HG03354 (cell line): ENCODE results near the gene AMBRA1.
A peak's percentile ranks its signal among the peaks of the same experiment; 100 is the strongest.

Source experiments
- ATAC-seq: cut with Tn5 transposase; IDR thresholded peaks from one replicate; pipeline ENCODE4 v1.9.1; 2021; ENCODE audit warnings: mild to moderate bottlenecking; ENCODE audit not compliant: unreplicated experiment, poor library complexity, severe bottlenecking

The AMBRA1 gene

DNA sequence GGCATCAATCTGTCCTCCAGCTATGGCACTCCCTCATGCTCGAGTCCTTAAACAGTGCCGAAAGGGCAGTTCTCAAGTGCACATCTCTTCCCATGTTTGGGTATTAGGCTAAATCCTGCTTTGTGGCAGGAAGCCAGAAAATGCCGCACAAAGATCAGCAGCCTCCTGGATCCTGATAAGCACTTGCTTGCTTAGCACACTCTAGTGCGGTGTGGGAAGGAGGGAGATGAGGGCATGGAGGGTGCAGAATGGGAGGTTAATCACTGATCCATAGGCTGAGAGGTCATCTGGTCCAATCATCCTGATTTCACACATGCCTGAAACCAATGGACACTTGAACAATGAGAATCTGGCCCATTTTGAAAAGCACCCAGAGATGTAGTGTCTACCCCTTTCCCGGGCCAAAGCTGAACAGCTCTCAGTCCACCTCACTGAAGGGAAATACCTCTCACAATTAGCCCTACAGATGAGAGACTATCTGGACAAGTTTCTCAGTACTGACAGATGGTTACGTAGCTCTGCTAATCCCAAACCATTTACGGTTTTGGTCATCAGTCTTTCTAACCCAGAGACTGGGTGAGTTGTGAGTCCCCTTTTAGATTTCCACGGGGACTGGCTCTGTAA lies 172.5 kb downstream of the AMBRA1 start:
- no peak for ATAC-seq

DNA sequence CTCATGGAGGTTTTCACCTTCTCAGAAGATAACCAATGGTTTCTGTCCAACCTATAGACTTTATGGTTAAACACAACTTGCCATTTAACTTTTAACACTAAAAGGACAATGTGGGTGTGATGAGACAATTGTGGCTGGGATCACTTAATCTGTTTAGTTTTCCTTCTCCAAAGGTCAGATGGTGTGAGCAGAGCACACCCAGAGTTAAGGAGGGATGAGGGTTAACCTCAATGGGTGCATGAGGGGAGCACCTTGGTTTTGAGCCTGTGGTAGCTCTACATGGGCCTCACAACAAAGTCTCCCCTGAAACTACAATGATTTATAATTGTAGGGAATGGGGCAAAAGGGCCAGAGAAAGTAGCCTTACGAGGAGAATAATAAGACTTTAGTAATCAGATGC lies 173.3 kb downstream of the AMBRA1 start:
- no peak for ATAC-seq

DNA sequence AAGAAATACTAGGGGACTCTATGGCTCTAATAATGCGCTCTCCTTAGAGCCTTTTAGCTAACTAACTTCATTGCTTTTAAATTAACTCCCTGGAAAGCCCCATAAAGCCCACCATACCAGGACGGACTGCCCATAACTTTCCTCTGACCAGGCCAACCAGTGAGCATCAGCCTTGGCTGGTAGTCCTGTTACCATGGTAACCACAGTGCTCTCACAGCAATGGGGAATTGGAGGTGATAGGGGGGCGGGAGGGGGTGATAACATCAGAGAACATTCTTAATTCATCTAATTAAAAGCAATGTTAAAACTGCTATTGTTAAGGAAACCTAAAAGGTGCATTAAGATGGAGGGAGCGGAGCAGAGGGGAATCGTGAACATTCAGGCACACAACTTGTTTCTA lies 175.1 kb downstream of the AMBRA1 start:
- no peak for ATAC-seq

DNA sequence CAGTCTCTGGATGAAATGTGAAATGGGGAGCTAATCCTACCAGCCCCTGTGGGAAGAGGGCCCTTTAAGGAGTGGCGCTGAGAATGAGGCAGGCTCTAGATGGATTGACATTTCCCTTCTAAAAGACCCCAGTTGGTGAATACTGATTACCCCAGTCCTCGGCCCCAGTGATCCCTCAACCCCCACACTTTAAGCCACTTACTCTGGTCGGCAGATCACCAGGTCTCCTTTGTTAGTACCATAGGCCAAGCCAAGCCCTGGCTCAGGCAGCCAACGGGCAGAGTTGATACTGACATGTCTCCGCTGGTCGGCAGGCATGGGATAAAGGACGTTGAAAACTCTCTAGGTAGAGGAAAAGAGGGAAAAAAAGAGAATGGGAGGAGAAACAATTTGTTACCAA lies 176.1 kb downstream of the AMBRA1 start:
- no peak for ATAC-seq

DNA sequence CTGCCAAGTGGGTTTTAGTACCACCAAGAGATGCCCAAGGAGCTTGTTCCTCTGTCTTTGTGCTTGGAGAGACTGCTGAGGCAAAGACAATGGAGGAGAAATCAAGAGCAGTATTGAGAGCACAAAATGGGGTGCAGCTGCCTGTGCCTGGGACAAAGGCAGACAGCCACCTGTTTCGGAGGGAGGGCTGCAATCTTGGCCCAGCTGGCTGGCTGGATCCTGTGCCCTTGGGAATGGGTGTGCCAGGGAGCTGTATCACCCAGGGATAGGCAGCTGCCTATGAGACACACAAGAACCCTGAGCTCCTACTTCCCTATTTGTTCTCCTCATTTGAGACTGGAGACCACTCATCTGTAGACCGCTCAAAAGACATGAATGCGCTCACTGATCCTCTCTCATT lies 178.9 kb downstream of the AMBRA1 start:
- no peak for ATAC-seq

DNA sequence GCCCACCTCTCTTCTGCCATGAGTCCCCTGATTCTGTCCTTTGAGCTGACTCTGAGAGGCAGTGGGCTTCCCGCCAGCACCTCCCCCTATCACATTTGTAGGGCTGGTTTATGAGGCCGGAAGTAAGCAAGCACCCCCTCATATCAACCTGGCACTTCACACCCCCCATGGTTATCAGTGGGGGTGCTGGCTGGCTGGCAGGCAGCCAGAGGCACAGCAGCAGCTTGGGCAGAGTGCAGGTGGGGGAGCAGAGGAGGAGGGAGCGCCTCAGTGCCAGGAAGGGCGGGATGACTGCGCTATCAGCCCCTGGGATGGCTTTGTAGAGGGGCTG lies 179.4 kb downstream of the AMBRA1 start:
- no peak for ATAC-seq

DNA sequence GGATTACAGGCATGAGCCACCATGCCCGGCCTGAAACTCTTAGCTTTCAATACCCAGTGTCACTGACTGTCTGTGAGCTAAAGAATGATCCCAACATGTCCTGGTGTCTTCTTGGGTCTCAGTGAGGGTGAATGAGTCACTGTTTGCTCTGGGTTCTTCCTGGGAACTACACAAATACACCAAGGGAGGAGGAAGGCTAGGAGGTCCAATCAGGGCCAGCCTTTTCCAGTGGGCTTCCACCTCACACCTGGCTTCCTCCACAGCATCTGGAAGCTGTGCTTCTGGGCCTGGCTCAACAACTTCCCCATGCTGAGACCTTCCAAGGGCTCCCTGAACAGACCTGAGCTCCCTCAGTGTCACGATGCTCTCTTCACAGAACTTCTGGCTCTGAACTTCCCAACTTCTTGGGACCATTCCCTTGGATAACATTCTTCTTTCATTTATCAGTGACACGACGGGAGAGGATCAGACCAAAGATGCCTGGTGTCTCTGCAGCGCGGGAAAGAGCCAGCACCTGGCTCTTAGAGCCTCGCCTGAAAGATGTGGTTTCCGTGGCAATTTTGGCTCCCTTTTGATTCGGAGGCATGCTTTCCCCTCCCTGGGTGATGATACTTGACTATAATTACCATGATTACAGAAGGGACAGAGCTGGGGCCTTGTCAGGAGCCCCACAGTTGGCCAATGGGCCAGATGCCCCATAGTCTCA lies 179.9 kb downstream of the AMBRA1 start:
- no peak for ATAC-seq

DNA sequence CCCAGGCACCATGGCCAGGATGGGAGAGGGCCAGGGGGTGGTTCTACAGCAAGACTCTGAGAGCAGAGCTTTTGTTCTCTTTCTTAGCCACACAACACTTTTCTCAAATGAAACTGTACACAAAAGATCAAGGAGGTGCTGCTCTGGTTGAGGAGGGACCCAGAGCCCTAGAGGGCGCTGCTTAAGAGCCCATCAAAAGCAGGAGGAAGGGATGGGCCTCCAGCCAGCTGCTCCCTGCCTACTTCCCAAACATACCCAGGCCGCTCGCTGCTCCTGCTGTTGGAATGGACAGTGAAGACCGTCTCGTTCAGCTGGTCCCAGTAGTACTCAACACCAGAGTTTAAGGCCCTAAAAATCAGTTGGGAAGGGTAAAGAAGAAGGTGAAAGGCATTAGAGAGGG lies 183.8 kb downstream of the AMBRA1 start:
- ATAC-seq = no peak

DNA sequence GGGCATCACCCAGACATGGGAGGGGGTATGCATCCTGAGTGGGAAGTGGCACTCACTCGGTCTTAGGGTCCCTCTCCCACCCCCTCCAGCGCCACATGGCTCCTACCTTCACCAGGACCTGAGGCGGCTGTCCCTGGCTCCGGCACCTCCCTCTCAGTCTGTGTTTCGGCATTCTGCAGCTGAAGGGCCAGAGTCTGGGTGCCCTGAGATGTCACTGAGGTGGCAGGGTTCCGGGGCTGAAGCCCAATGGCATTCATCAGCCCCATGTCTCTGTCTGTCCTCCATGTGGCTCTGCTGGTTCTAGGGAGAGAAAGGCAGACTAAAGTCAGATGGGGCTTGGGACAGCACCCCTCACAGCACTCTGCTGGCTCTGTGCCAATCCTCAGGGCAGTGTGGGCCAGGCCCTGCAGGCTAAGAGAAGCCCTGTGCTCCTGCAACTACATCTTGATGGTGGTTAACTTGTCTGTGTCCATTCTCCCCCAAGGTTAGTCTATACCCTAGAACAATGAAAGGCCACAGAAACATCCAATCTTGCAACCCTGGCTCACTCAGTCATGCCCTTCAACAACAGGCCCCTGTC lies 185.3 kb downstream of the AMBRA1 start:
- ATAC-seq = no peak

DNA sequence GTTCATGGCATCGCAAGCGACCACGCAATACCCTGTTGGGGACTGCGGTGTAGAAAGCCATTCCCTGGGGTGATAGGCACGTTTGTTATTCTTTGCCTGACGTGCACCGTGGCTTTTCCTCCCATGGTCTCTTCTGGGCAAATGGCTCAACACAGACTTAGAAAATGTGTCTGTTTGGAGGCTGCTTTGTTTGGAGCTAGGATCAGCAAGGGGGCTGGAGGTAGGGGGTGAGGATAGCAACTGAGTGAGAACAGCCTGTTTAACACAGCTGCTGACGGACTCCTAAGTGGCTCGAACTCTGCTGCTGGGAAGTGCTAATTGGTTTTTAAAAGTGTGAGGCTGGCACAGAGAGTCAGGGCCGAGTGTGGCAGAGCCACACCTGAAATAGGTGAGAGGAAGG lies 186.2 kb downstream of the AMBRA1 start:
- no peak for ATAC-seq

DNA sequence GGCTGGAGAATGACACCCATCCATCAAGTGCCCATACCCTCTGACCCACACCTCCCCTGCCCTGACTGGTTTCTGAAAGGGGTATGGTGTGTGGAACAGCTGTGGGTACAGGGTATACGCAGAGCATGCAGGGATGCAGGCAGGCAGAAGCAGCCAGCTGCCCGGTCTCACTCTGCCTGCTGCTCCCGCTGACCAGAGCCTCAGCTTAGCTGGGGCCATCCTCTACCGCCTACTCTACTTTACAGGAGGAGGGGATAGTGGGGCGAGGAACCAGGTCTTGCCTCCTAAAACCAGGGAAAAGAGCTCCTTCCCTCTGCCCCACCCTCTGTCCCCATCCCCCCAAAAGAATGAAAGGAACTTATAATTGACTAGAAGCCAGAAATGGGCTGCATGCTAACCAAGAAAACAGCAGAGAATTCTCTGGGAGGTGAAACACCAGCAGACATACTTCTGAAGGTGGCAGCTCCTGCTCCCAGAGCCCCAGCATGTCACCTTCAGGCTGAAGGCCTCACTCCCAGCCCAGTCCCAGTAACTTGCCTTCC lies 189.3 kb downstream of the AMBRA1 start:
- ATAC-seq = no peak

DNA sequence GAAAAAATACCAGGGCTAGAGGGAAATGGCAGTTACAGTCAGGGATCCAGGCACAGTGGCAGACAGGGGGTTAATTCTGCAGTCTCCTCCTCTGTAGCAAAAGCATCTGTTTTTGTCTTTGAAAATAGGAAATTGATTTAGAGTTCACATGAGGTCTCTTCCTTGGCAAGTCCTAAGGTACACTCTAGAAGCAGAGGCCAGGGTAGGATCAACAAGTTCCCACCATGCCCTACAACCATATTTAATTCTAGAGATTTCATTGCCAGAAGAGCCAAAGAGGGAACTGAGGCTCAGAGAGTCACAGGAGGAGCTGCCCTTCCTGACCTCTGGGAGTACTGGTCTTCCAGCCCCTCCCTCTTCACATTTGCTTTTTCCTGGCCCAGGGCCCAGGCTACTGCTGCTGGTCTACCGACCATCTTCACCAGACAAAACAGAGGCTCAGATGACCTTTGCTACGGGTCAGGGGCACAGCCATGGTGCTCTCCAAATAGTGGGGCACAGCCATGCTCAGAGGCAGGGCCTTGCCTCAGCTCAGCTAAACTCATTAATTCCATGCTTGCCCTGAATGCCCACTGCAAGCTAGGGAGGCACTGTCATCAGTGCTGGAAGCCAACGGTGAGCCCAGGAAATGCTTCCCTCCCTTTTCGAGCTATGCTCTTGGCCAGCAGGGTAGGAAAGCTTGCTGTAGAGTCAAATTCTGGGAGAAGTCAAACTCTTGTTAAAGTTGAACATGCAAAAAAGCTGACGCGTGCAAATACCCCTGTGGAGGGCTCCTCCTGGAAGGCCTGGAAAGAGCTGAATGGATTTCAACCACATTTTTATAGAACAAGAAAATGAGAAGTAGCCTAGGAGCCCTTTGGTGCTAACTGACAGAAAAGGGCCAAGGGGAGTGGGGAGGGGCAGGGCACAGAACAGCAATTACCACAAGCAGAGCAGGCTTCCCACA lies 190.6 kb downstream of the AMBRA1 start:
- no peak for ATAC-seq

DNA sequence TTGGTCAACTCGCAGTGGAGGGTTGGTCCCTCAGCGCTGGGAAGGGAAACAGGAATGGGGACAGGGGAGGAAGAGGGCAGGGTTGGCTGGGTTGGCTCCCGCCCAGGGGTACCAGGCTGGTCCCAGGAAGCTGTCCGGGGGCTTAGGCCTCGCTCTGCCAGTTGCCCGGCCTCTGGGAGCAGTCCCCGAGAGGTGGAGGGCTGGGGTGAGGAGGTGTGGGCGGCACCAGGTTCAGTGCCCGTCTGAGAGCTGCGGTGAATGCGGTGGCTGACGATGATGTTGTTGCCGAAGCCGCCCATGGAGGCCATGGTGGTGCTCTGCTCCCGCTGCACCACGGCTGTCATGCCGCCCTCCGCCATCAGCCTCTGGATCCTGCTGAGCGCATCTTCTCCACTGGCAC lies 196.3 kb downstream of the AMBRA1 start:
- no peak for ATAC-seq

DNA sequence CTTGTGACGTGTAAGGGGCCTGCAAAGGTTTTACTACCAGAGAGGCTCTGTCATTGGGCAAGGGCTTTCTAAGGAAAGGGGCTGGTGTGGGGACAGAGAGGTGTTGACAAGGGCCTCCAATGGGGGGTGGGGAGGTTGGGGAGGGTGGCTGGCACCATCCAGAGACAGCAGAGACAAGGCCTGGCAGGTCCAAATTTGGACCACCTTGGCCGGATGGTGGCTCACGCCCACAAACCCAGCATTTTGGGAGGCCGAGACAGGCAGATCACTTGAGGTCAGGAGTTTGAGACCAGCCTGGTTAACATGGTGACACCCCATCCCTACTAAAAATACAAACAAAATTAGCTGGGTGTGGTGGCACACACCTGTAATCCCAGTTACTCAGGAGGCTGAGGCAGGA lies 200.1 kb downstream of the AMBRA1 start:
- no peak for ATAC-seq

DNA sequence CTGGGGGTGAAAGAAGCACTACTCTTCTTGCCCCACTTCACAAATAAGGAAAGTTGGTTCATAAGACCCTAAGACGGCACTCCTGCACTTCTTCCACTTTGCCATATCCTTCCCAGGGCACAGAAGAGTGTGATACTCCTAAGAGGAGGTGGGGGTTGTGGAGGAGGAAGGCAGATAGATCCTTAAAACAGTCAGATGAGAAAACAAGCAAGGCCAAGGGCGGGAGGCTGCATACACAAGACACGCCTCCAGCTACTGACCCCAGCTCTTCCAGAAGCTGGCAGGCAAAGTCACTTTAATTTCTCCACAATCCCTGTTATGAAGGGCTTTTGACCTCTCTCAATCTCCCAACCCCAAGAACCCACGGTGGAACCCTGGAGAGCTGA lies 200.6 kb downstream of the AMBRA1 start:
- ATAC-seq = no peak

DNA sequence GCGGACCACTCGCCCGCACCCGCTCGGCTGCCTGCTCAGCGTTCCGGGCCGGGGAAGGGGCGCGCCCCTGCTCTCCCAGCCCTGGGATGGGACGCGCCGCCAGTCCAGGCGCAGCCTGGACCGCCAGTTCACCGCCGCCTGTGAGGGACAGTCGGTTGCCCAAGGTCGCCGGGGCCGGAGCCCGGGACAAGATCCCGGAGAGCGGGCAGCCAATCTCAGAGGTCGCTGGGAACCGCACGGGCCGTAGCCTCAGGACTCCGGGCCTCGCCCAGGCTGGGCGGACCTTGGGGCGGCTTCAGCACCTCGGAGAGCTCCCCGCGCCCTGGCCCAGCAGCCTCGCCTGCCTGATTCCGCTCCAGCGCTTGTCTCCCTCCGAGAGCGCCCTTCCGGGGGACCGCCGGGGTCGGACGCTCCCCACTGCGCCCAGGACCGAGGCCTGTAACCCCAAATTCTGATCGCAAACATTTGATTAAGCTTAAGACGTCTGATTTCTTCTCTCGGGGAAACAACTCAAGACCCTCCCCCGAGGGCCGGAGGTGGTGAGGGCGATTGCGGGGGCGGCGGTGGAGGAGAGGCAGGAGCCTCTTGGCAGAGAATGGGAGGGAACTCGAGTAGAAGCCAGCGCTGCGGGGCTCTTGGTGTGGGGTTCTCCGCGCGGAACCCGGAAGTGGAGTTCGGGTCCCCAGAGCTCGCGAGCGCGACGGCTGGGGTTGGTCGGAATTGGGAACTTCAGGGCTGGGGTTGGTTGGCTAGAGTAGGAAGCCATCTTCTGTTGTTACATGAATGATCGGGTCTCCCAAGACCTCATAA lies 201.2 kb downstream of the AMBRA1 start:
- peak; percentile 72 for ATAC-seq

DNA sequence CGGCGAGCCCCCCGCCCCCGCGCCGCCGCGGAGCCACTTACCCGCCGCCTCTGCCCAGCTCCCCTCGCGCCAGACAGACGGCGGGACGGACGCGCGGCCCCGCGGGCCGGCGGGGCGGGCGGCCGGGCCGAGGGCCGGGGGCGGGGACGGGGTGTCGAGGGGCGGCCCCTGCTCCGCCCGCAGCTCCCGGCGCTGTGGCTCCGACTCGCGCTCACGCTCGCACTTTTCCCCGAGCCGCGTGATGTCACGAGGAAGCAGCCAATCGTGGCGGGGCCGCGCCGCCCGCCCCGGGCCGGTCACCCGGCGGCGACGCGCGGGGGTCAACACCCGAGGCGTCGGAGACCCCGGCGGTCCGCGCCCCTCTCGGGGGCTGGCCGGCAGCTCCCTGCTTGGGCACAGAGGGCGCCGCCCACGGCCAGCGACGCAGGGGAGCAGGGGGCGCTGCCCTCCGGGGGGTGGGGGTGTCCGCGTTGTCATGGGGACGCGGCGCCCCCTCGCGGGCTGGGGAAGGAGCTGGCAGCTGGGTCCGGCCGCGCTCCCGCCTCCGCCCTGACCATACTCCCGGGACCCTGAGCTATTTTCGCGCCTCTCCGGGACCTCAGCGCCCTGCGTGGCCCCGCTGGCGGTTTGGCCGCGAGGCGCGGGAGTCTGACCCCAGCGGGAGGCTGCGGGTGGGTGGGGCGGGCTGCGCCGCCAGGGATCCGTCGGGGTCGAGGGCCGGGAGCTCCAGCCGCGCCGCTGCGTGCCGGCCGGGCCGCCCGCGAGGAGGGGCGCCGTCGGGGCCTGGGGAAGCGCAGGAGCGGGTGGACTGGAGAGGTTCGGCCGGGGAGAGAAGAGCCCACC lies 202.0 kb downstream of the AMBRA1 start, which contains the start of gene CHRM4:
Gene CHRM4, minus strand, starts transcription at position 199 of the 843 bp plus-strand sequence. CDS start 5,219 bp downstream, outside the sequence.
- no peak for ATAC-seq

DNA sequence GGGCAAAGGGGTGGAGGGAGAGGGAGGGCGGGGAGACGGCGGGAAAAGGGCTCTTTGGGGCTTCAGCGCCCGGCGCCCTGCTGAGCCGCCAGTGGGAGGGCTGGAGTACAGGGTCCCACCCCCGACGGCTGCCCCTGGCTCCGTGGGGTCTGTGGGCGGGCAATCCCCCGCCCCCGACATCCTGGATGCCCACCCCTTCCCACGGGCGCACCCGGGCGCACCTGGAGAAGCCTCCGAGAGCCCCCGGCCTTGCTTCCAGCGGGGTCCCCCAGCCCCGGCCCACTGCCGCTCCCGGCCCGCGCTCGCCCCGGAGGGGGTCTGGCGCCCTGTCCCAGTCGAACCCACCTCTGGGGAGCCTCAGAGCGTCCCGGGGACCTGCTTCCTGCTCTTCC lies 202.6 kb downstream of the AMBRA1 start:
- ATAC-seq = no peak
